ENCODE data around the gene RPL28.

- TF ChIP-seq, protein P1, sequence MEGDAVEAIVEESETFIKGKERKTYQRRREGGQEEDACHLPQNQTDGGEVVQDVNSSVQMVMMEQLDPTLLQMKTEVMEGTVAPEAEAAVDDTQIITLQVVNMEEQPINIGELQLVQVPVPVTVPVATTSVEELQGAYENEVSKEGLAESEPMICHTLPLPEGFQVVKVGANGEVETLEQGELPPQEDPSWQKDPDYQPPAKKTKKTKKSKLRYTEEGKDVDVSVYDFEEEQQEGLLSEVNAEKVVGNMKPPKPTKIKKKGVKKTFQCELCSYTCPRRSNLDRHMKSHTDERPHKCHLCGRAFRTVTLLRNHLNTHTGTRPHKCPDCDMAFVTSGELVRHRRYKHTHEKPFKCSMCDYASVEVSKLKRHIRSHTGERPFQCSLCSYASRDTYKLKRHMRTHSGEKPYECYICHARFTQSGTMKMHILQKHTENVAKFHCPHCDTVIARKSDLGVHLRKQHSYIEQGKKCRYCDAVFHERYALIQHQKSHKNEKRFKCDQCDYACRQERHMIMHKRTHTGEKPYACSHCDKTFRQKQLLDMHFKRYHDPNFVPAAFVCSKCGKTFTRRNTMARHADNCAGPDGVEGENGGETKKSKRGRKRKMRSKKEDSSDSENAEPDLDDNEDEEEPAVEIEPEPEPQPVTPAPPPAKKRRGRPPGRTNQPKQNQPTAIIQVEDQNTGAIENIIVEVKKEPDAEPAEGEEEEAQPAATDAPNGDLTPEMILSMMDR (IDR thresholded peaks at IDR 0.05), result no peak
- TF ChIP-seq EZH2phosphoT487 (IDR thresholded peaks at IDR 0.05), result no peak
These were observed 51.7 kb downstream of the RPL28 start for GRCh38 chr19:55437410-55437809.
